Karpas-422 (cell line): ENCODE measurements around the gene NPAS3. TPM values are rescaled to one million over a fixed set of nuclear protein-coding genes. Genes with fewer than 3 reads are reported as not detected.

ENCODE experiments used
- DNase-seq: peaks from one replicate; pipeline ENCODE4 v3.0.0-alpha.2; 2015
- H2AFZ ChIP-seq: fragments of 200-600 bp; sonication (generic); 2 replicates; pipeline ENCODE4 v1.6.1; 2014; ENCODE audit warnings: antibody characterized with exemption, low read length, mixed read lengths
- H3K27ac ChIP-seq: fragments of 200-600 bp; sonication (generic); 2 replicates; pipeline ENCODE4 v1.5.1; 2014; ENCODE audit warnings: mild to moderate bottlenecking, low read length, moderate library complexity
- H3K27me3 ChIP-seq: fragments of 200-600 bp; sonication (generic); 2 replicates; pipeline ENCODE4 v1.6.1; 2014; ENCODE audit warnings: low read length, mixed read lengths
- H3K36me3 ChIP-seq: fragments of 200-600 bp; sonication (generic); 2 replicates; pipeline ENCODE4 v1.6.1; 2014; ENCODE audit warnings: low read length, mixed read lengths; ENCODE audit not compliant: insufficient read depth
- H3K4me1 ChIP-seq: fragments of 200-600 bp; sonication (generic); 2 replicates; pipeline ENCODE4 v1.6.1; 2014; ENCODE audit warnings: mild to moderate bottlenecking, low read length, mixed read lengths
- H3K4me2 ChIP-seq: fragments of 200-600 bp; sonication (generic); 2 replicates; pipeline ENCODE4 v1.6.1; 2014; ENCODE audit warnings: low read length, low read depth, mild to moderate bottlenecking; ENCODE audit not compliant: poor library complexity, severe bottlenecking
- H3K4me3 ChIP-seq: fragments of 200-600 bp; sonication (generic); 2 replicates; pipeline ENCODE4 v1.5.1; 2014; ENCODE audit warnings: mild to moderate bottlenecking, antibody characterized with exemption, low read length, mixed read lengths
- H3K79me2 ChIP-seq: fragments of 200-600 bp; sonication (generic); 2 replicates; pipeline ENCODE4 v1.6.1; 2014; ENCODE audit warnings: mild to moderate bottlenecking, low read length, mixed read lengths
- H3K9ac ChIP-seq: fragments of 200-600 bp; sonication (generic); 2 replicates; pipeline ENCODE4 v1.6.0; 2014; ENCODE audit warnings: low read length
- H3K9me2 ChIP-seq: fragments of 200-600 bp; sonication (generic), shearing (Covaris generic); replicated peaks from 2 replicates; pipeline ENCODE4 v1.6.0; 2014; ENCODE audit warnings: mild to moderate bottlenecking, low read length, moderate library complexity; ENCODE audit not compliant: insufficient read depth
- H3K9me3 ChIP-seq: fragments of 300-700, 200-600 bp; sonication (generic); 2 replicates; pipeline ENCODE4 v1.6.1; 2014; ENCODE audit warnings: low read length, mixed read lengths
- H4K20me1 ChIP-seq: fragments of 200-600 bp; sonication (generic); 2 replicates; pipeline ENCODE4 v1.6.1; 2014; ENCODE audit warnings: mild to moderate bottlenecking, antibody characterized with exemption, low read length, low read depth; ENCODE audit not compliant: insufficient read depth
- total RNA-seq: library from RNA; depleted of rRNA; stranded (reverse); fragments of >200 nt; shearing (Covaris generic); gene quantifications from 2 replicates; pipeline ENCODE4 v1.2.3, GENCODE V29; 2014; ENCODE audit warnings: low replicate concordance

Gene NPAS3
- total RNA-seq, 1 experiment from 2014 or later = 1.6 TPM

DNA sequence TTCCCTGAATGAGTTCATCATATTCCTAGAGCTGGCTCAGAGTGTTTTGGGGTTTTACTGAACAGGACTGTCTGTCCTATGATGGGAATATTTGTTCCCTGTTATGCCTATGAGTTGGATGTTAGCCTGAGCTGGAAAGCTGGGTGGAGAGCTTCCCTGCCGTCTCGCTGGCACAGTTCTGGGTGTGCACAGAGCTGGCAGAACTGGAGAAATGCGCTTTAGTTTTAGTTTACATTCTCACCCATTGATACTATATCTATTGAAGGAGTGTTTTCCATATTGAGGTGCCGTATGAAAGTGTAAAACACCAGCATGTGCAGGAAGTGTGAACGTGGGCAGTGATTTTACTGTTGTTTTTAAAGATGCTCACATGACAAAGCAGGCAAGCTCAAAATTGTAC, 549.9 kb downstream of the NPAS3 start:
- H3K27ac ChIP-seq = no peak overlapping the region
- no peaks in the 10 kb centered on the region for H3K36me3 ChIP-seq
- H3K4me3 ChIP-seq = no peak overlapping the region
- no peaks in the 10 kb centered on the region for H4K20me1 ChIP-seq
- H3K9me3 ChIP-seq = no peaks in the 10 kb centered on the region
- no peaks in the 10 kb centered on the region for H3K27me3 ChIP-seq
- H3K9ac ChIP-seq = no peak overlapping the region
- no peaks in the 10 kb centered on the region for H3K9me2 ChIP-seq
- DNase-seq = no peak
- no peak overlapping the region for H3K4me2 ChIP-seq
- H3K4me1 ChIP-seq = peaks cover 23% of the 10 kb centered on the region
- no peaks in the 10 kb centered on the region for H3K79me2 ChIP-seq
- H2AFZ ChIP-seq = peak overlapping the region; percentile 12; the same call in 1 of the 2 replicates

DNA sequence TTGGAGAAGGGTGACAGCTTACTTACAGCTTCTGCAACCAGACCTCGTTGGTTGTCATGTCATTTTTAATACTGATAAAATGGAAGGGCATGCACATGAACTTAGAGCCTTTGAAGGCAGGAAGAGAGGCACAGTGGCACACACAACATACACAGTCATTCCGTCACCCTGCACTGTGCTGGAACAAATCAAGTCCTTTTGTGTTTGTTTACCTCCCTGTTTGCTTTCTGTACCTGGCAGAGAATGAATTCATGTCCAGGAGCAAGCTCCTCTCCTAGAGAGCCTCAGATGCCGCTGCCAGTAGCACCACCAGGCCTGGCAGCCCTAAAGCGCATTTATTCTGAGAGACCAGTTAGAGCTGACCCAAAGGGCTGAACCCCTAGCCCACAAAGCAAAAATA, 551.9 kb downstream of the NPAS3 start:
- no peaks in the 10 kb centered on the region for H3K79me2 ChIP-seq
- no peak overlapping the region for H3K27ac ChIP-seq
- no peaks in the 10 kb centered on the region for H3K27me3 ChIP-seq
- peaks cover 4% of the 10 kb centered on the region for H3K4me1 ChIP-seq
- H3K9me3 ChIP-seq = no peaks in the 10 kb centered on the region
- peak overlapping the region; percentile 10; the same call in 1 of the 2 replicates for H2AFZ ChIP-seq
- no peaks in the 10 kb centered on the region for H4K20me1 ChIP-seq
- no peak overlapping the region for H3K4me2 ChIP-seq
- H3K4me3 ChIP-seq = no peak overlapping the region
- DNase-seq = no peak
- no peak overlapping the region for H3K9ac ChIP-seq
- H3K9me2 ChIP-seq = no peaks in the 10 kb centered on the region
- no peaks in the 10 kb centered on the region for H3K36me3 ChIP-seq

DNA sequence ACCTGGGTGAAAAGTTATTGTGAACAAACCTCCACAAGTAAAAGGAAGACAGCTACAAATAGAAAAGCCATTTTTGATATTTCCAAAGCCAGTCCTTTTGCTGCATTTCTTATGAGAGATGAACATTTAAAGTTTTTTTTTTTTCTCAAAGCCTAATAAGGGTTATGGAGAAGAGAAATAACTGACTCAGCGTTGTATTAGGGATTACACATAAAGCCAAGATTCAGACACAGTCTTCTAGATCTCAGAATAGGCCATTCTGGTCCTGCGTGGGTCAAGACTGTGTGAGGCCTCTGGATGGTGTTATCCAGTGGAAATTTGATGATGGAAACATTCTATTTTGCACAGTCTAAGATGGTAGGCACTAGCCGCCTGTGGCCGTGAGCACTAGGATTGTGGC, 552.4 kb downstream of the NPAS3 start:
- H3K36me3 ChIP-seq = no peaks in the 10 kb centered on the region
- no peaks in the 10 kb centered on the region for H3K4me1 ChIP-seq
- no peak for DNase-seq
- H3K9me2 ChIP-seq = no peaks in the 10 kb centered on the region
- H3K4me2 ChIP-seq = no peak overlapping the region
- H3K27me3 ChIP-seq = no peaks in the 10 kb centered on the region
- H4K20me1 ChIP-seq = no peaks in the 10 kb centered on the region
- no peak overlapping the region for H3K9ac ChIP-seq
- H3K79me2 ChIP-seq = no peaks in the 10 kb centered on the region
- H3K9me3 ChIP-seq = no peaks in the 10 kb centered on the region
- H2AFZ ChIP-seq = no peak overlapping the region
- H3K27ac ChIP-seq = no peak overlapping the region
- no peak overlapping the region for H3K4me3 ChIP-seq

DNA sequence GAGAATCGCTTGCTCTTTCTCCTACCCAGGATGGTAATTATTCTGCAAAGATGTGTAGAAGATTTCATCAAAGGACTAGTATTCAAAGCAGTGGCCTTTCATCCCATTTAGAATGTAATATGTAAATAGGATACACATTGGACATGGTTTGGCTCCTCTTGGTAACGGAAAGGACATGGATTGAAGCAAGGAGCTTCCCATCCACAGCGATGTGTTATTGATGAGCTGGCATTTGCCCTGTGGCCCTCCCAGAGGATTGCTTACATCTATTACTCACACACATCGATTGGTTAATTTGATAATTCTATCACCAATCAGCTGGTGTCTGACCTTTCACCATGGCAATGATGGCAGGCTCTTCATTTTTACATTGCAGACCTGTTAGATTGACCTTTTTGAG, 553.8 kb downstream of the NPAS3 start:
- Histone ChIP-seq H3K9ac (no peak overlapping the region), H3K4me3 (no peak overlapping the region), H3K9me2 (no peaks in the 10 kb centered on the region), H3K36me3 (no peaks in the 10 kb centered on the region), H3K79me2 (no peaks in the 10 kb centered on the region), H3K9me3 (no peaks in the 10 kb centered on the region), H3K27ac (no peak overlapping the region), H3K4me2 (no peak overlapping the region), H2AFZ (no peak overlapping the region), H3K27me3 (no peaks in the 10 kb centered on the region), H3K4me1 (no peaks in the 10 kb centered on the region), H4K20me1 (no peaks in the 10 kb centered on the region)
- no peak for DNase-seq

DNA sequence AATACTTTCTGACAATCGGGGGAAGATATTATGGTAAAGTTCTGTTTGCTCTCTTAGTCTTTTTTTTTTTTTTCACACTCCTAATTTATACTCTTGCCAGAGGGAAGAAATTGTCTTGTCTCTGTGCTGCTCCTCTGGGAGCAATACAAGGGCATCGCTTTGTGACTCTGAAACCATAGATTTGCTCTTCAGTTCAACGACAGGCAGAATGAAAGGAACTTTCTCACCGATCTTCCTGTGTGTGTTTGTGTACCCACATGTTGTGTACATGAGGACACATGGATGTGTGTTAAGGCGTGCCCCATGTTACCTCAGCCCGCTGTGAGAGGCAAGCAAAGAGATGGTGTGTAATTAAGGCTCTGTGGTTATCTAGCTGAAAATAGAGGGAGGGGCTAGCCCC, 554.6 kb downstream of the NPAS3 start:
- H3K4me3 ChIP-seq = no peak overlapping the region
- H3K9me2 ChIP-seq = no peaks in the 10 kb centered on the region
- no peak for DNase-seq
- no peak overlapping the region for H3K9ac ChIP-seq
- H3K4me2 ChIP-seq = no peak overlapping the region
- no peaks in the 10 kb centered on the region for H3K27me3 ChIP-seq
- no peak overlapping the region for H3K27ac ChIP-seq
- H3K79me2 ChIP-seq = no peaks in the 10 kb centered on the region
- H3K36me3 ChIP-seq = no peaks in the 10 kb centered on the region
- H4K20me1 ChIP-seq = no peaks in the 10 kb centered on the region
- no peaks in the 10 kb centered on the region for H3K9me3 ChIP-seq
- no peak overlapping the region for H2AFZ ChIP-seq
- no peaks in the 10 kb centered on the region for H3K4me1 ChIP-seq

DNA sequence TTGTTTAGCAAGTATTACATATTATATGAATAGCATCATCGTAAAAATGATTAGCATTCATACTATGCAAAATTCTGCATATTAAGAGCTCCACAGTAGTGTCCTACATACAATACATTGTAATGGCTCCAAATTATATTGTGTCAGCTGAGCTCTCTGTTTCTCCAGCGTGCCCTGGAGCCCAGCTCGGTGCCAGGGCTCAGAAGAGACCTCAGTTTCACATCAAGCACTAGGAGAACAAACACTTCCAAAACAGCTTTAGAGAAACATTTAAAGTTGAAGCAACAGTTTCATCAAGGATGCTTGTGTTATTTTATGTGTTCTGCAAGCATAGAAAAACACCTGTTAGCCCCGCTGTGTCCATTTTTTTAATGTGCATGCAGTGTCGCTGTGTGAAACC, 555.3 kb downstream of the NPAS3 start:
- no peaks in the 10 kb centered on the region for H3K9me2 ChIP-seq
- H3K4me1 ChIP-seq = peaks cover under 1% of the 10 kb centered on the region; the same call in 1 of the 2 replicates
- H3K79me2 ChIP-seq = no peaks in the 10 kb centered on the region
- H3K4me3 ChIP-seq = no peak overlapping the region
- no peak for DNase-seq
- H3K9me3 ChIP-seq = no peaks in the 10 kb centered on the region
- no peaks in the 10 kb centered on the region for H4K20me1 ChIP-seq
- no peaks in the 10 kb centered on the region for H3K36me3 ChIP-seq
- no peak overlapping the region for H3K9ac ChIP-seq
- no peak overlapping the region for H2AFZ ChIP-seq
- no peak overlapping the region for H3K4me2 ChIP-seq
- no peaks in the 10 kb centered on the region for H3K27me3 ChIP-seq
- H3K27ac ChIP-seq = no peak overlapping the region

DNA sequence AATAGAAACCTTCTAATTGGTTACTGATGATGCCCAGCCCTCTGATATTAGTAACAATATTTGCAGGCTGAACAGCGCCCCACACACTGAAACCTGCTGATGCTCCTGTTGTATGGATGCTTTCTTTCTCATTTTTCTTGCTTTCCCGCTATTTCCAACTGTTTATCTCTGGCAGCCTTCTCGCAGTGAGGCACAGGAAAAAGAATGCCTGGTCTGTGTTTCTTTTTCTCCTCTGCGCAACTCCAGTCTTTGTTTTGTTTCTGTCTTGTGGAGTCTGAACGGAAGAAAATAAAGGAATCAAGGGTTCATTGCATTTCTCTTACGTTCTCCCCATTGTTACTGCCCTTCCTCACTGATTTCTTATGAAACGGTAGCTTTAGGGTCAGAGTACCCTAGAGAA, 561.0 kb downstream of the NPAS3 start:
- Histone ChIP-seq H3K27me3 (no peaks in the 10 kb centered on the region), H3K4me2 (peak overlapping the region; percentile 64), H4K20me1 (no peaks in the 10 kb centered on the region), H3K4me1 (peaks cover 38% of the 10 kb centered on the region), H3K27ac (no peak overlapping the region), H2AFZ (peak overlapping the region; percentile 54; the same call in 1 of the 2 replicates), H3K9ac (no peak overlapping the region), H3K79me2 (no peaks in the 10 kb centered on the region), H3K9me3 (no peaks in the 10 kb centered on the region), H3K4me3 (no peak overlapping the region), H3K36me3 (no peaks in the 10 kb centered on the region), H3K9me2 (no peaks in the 10 kb centered on the region)
- DNase-seq = peak; percentile 45

DNA sequence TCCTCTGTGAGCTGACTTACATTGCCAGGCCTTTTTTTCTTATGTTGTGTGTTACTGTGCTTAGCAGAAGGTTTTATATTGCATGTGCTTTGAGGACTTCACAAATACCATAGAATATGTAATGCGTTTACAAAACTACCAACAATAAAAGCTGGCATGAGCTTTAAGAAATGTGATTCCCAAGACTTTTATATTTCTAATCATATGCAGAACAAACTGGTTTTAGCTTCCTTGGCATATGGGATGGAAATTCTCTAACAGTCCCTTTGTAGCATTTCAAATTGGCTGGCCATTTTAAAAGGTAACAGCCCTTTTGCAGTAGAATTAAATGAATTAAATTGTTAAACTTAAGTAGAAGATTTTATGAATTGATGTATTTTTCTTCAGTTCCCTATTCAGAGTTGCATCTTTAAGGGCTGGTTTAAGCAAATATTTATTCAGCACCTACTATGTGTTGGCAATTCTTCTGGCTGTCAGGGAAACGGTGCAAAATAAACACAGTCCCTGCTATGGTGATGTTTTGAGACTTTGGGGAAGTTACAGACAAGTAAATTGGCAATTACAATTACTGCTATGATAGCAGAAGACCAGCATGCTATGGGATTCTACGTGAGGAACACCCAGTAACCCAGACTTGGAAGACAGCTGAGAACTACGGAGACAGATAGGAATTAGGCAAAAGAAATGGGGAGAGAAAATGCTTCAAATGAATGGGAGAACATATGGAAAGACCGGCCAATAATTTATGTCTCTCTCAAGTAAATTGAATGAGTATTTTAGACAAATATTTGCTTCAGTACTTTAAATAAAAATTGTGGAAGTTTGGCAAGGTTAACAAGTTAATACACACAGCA, 565.8 kb downstream of the NPAS3 start:
- no peaks in the 10 kb centered on the region for H3K9me3 ChIP-seq
- no peaks in the 10 kb centered on the region for H4K20me1 ChIP-seq
- H2AFZ ChIP-seq = no peak overlapping the region
- H3K36me3 ChIP-seq = no peaks in the 10 kb centered on the region
- H3K4me2 ChIP-seq = no peak overlapping the region
- no peak overlapping the region for H3K9ac ChIP-seq
- no peak overlapping the region for H3K27ac ChIP-seq
- no peaks in the 10 kb centered on the region for H3K9me2 ChIP-seq
- H3K27me3 ChIP-seq = no peaks in the 10 kb centered on the region
- no peak overlapping the region for H3K4me3 ChIP-seq
- DNase-seq = no peak
- H3K4me1 ChIP-seq = peaks cover 33% of the 10 kb centered on the region
- no peaks in the 10 kb centered on the region for H3K79me2 ChIP-seq
